Panc1 (cell line): Measurements from ENCODE around the gene BRI3BP. TPM values are rescaled to one million over a fixed set of nuclear protein-coding genes. Genes with fewer than 3 reads are reported as not detected.
A peak's percentile ranks its signal among the peaks of the same experiment; 100 is the strongest.
"Not testable (repeated sequence)": the region's sequence is repeated elsewhere in the genome, so short reads cannot be mapped to it uniquely, and the experiment has no call there.

Source experiments
- ATAC-seq: fragments of 200-7000 bp; cut with Tn5 transposase; 2 replicates; pipeline ENCODE4 v1.9.1; 2020; ENCODE audit warnings: mild to moderate bottlenecking, moderate library complexity
- BruUV-seq: library from RNA; stranded (reverse); fragments of 400-500 nt; replicated peaks from 2 replicates; lab custom pipeline; 2021; lab: Mats Ljungman, UMichigan
- CTCF ChIA-PET: fragments of 300-600 bp; sonication (Branson Sonifier 250); formaldehyde crosslinking; loops from one replicate; lab custom pipeline; 2022; ENCODE audit warnings: antibody characterized with exemption; lab: Charles Lee
- POLR2A ChIA-PET: fragments of 300-600 bp; sonication (Branson Sonifier 250); formaldehyde crosslinking; loops from one replicate; lab custom pipeline; 2022; ENCODE audit warnings: antibody characterized with exemption; lab: Charles Lee
- DNase-seq: peaks from one replicate; pipeline ENCODE4 v3.0.0-alpha.2; 2010; ENCODE audit warnings: low read depth, low spot score
- H3K27ac ChIP-seq: 2 replicates; pipeline ENCODE4 v1.5.1; 2011; ENCODE audit warnings: mild to moderate bottlenecking, low read length, inconsistent platforms
- H3K27me3 ChIP-seq: fragments of 200-500 bp; sonication (Bioruptor generic); 2 replicates; pipeline ENCODE4 v1.6.0; 2014; ENCODE audit warnings: low read length, inconsistent platforms; ENCODE audit not compliant: control insufficient read depth, insufficient read depth
- H3K36me3 ChIP-seq: fragments of 200-500 bp; sonication (Bioruptor generic); 2 replicates; pipeline ENCODE4 v1.5.1; 2014; ENCODE audit warnings: inconsistent platforms, mild to moderate bottlenecking, low read length, moderate library complexity; ENCODE audit not compliant: control insufficient read depth, insufficient read depth
- H3K4me1 ChIP-seq: 2 replicates; pipeline ENCODE4 v1.5.1; 2011; ENCODE audit warnings: inconsistent platforms, mild to moderate bottlenecking, low read length, moderate library complexity; ENCODE audit not compliant: control insufficient read depth, insufficient read depth
- H3K4me3 ChIP-seq, 2 experiments: 2 replicates each; pipeline ENCODE4 v1.5.1; 2011 to 2012; ENCODE audit warnings: low read depth in 2 of 2, low read length in 2 of 2, mild to moderate bottlenecking in 2 of 2, inconsistent platforms in 1 of 2, moderate library complexity in 1 of 2
- H3K9me3 ChIP-seq: fragments of 200-500 bp; sonication (Bioruptor generic); 2 replicates; pipeline ENCODE4 v1.5.1; 2014; ENCODE audit warnings: low read depth, mild to moderate bottlenecking, inconsistent platforms, low read length, moderate library complexity; ENCODE audit not compliant: control insufficient read depth, insufficient read depth
- CTCF ChIP-seq: fragments of 450-650 bp; IDR thresholded peaks from 2 replicates; pipeline ENCODE4 v1.5.1; 2017; ENCODE audit warnings: mild to moderate bottlenecking
- POLR2AphosphoS5 ChIP-seq: IDR thresholded peaks from 2 replicates; pipeline ENCODE4 v1.6.1; 2012; ENCODE audit warnings: mild to moderate bottlenecking, low read depth, low read length, moderate library complexity
- REST ChIP-seq, 2 experiments: IDR thresholded peaks; 2 replicates each; pipeline ENCODE4 v1.6.1; 2011 to 2012; ENCODE audit warnings: low read depth in 2 of 2, control low read depth in 1 of 2, low read length in 1 of 2, mild to moderate bottlenecking in 1 of 2, moderate library complexity in 1 of 2; ENCODE audit not compliant: insufficient read depth in 1 of 2
- SIN3A ChIP-seq: IDR thresholded peaks from 2 replicates; pipeline ENCODE4 v1.6.1; 2012; ENCODE audit warnings: low read depth, mild to moderate bottlenecking, low read length, moderate library complexity, borderline replicate concordance; ENCODE audit not compliant: insufficient read depth
- TCF7L2 ChIP-seq: IDR thresholded peaks from 2 replicates; pipeline ENCODE4 v1.6.1; 2011; ENCODE audit warnings: mild to moderate bottlenecking, low read depth, low read length, inconsistent platforms
- in situ Hi-C: cut with HindIII; loops from 2 replicates; pipeline ENCODE4 v1.10.0; 2016; ENCODE audit warnings: low sequenced_read_pairs, low pct_unique_long_range_greater_than_20kb
- intact Hi-C: fragments of 100-400 bp; cut with micrococcal nuclease; formaldehyde crosslinking; loops from one replicate; pipeline ENCODE4 v1.10.0; 2022; ENCODE audit not compliant: unreplicated experiment
- total RNA-seq: library from RNA; stranded (reverse); gene quantifications from one replicate; pipeline ENCODE4 v1.2.1, GENCODE V29; 2021; ENCODE audit not compliant: unreplicated experiment

Gene BRI3BP
- total RNA-seq, 1 experiment from 2014 or later = 35.1 TPM

GRCh38 chr12:124979568-124979967, 13.9 kb upstream of the BRI3BP start:
- in situ Hi-C loops (no loop called here), intact Hi-C loops (no loop called here)
- Histone ChIP-seq H3K9me3 (no peaks in the 10 kb centered on the region), H3K27me3 (no peaks in the 10 kb centered on the region), H3K4me1 (no peaks in the 10 kb centered on the region), H3K27ac (no peak overlapping the region), H3K36me3 (peaks cover 25% of the 10 kb centered on the region), H3K4me3 (no peak overlapping the region)
- TF ChIP-seq REST (IDR thresholded peaks at IDR 0.05; ENCODE audit: insufficient read depth in 1 of 2, low read depth in 2 of 2, low read length in 1 of 2) (no peak), CTCF (no peak), SIN3A (no peak), POLR2AphosphoS5 (no peak), TCF7L2 (no peak)
- ATAC-seq = no peak
- CTCF ChIA-PET = no interaction called here
- TSS peak; percentile 14 for BruUV-seq
- POLR2A ChIA-PET = no interaction called here
- DNase-seq = no peak

GRCh38 chr12:124980098-124980892, 13.2 kb upstream of the BRI3BP start:
- H3K36me3 ChIP-seq = peaks cover 29% of the 10 kb centered on the region
- no TSS peak for BruUV-seq

GRCh38 chr12:124986876-124987275, 6.6 kb upstream of the BRI3BP start:
- intact Hi-C loops, H3K27ac ChIP-seq, DNase-seq, POLR2A ChIA-PET, BruUV-seq, H3K4me1 ChIP-seq, in situ Hi-C loops, H3K9me3 ChIP-seq, CTCF ChIA-PET, ATAC-seq, H3K27me3 ChIP-seq, H3K4me3 ChIP-seq: not testable (repeated sequence)
- peaks cover 21% of the 10 kb centered on the region for H3K36me3 ChIP-seq

More at GRCh38 chr12:124980098-124980892, 13.2 kb upstream of the BRI3BP start:
- TF ChIP-seq SIN3A = no peak
- TF ChIP-seq REST (IDR thresholded peaks at IDR 0.05; ENCODE audit: insufficient read depth in 1 of 2, low read depth in 2 of 2, low read length in 1 of 2) = no peak
- DNase-seq (no peak), ATAC-seq (0 out of 2 replicates have a peak, but pooled peaks have one; percentile 29)
- CTCF ChIA-PET = no interaction called here
- POLR2A ChIA-PET = no interaction called here
- in situ Hi-C loops = no loop called here
- Histone ChIP-seq H3K9me3 (no peaks in the 10 kb centered on the region), H3K4me1 (no peaks in the 10 kb centered on the region), H3K4me3 (no peak overlapping the region), H3K27me3 (no peaks in the 10 kb centered on the region), H3K27ac (no peak overlapping the region)
- intact Hi-C loops = no loop called here
